Ishikawa (cell line): ENCODE results near the gene PON3.

Experiments
- CEBPB ChIP-seq: IDR thresholded peaks from 2 replicates; pipeline ENCODE4 v1.6.1; 2012
- CREB1 ChIP-seq: IDR thresholded peaks from 2 replicates; pipeline ENCODE4 v1.6.1; 2012; ENCODE audit warnings: low read depth
- EGR1 ChIP-seq: IDR thresholded peaks from 2 replicates; pipeline ENCODE4 v1.6.1; 2012
- EP300 ChIP-seq: IDR thresholded peaks from 2 replicates; pipeline ENCODE4 v1.6.1; 2012; ENCODE audit warnings: borderline replicate concordance
- FOXM1 ChIP-seq: IDR thresholded peaks from 2 replicates; pipeline ENCODE4 v1.6.1; 2012; ENCODE audit warnings: low read depth, borderline replicate concordance
- MAX ChIP-seq: IDR thresholded peaks from 2 replicates; pipeline ENCODE4 v1.6.1; 2012
- NFIC ChIP-seq: IDR thresholded peaks from 2 replicates; pipeline ENCODE4 v1.6.1; 2012
- RAD21 ChIP-seq: IDR thresholded peaks from 2 replicates; pipeline ENCODE4 v1.6.1; 2012; ENCODE audit warnings: low read depth
- REST ChIP-seq: IDR thresholded peaks from 2 replicates; pipeline ENCODE4 v1.6.1; 2012; ENCODE audit warnings: low read depth, mild to moderate bottlenecking
- TAF1 ChIP-seq: IDR thresholded peaks from 2 replicates; pipeline ENCODE4 v1.6.1; 2012; ENCODE audit warnings: low read depth, mild to moderate bottlenecking
- TCF12 ChIP-seq: IDR thresholded peaks from 2 replicates; pipeline ENCODE4 v1.6.1; 2012; ENCODE audit warnings: low read depth
- TEAD4 ChIP-seq: IDR thresholded peaks from 2 replicates; pipeline ENCODE4 v1.6.1; 2012
- USF1 ChIP-seq: IDR thresholded peaks from 2 replicates; pipeline ENCODE4 v1.6.1; 2012
- YY1 ChIP-seq: IDR thresholded peaks from 2 replicates; pipeline ENCODE4 v1.6.1; 2012; ENCODE audit warnings: low read depth
- ZBTB7A ChIP-seq: IDR thresholded peaks from 2 replicates; pipeline ENCODE4 v1.6.1; 2012; ENCODE audit warnings: low read depth

PON3 gene

GRCh38 chr7:95405800-95406199, 9.6 kb upstream of the PON3 start:
- TF ChIP-seq TEAD4 (no peak), TAF1 (no peak), EP300 (no peak), RAD21 (no peak), TCF12 (no peak), FOXM1 (no peak), YY1 (no peak), CREB1 (no peak), MAX (no peak), USF1 (no peak), ZBTB7A (no peak), REST (no peak), NFIC (no peak), EGR1 (no peak), CEBPB (no peak)

GRCh38 chr7:95405208-95405607, 9.0 kb upstream of the PON3 start:
- TF ChIP-seq USF1 (no peak), TAF1 (no peak), CREB1 (no peak), RAD21 (no peak), FOXM1 (no peak), MAX (no peak), EGR1 (no peak), NFIC (no peak), REST (no peak), TCF12 (no peak), ZBTB7A (no peak), CEBPB (no peak), EP300 (no peak), YY1 (no peak), TEAD4 (no peak)

- TF ChIP-seq NFIC, result no peak
- TF ChIP-seq MAX, result peak; percentile 60
- no peak for TF ChIP-seq RAD21
- TF ChIP-seq REST, result no peak
- no peak for TF ChIP-seq CREB1
- TF ChIP-seq YY1, result no peak
- 0 out of 2 replicates have a peak, but pooled peaks have one; percentile 18 for TF ChIP-seq USF1
- no peak for TF ChIP-seq TAF1
- no peak for TF ChIP-seq EP300
- no peak for TF ChIP-seq EGR1
- TF ChIP-seq ZBTB7A, result no peak
- TF ChIP-seq TCF12, result 0 out of 2 replicates have a peak, but pooled peaks have one; percentile 29
- TF ChIP-seq CEBPB, result no peak
- TF ChIP-seq FOXM1, result no peak
- 0 out of 2 replicates have a peak, but pooled peaks have one; percentile 18 for TF ChIP-seq TEAD4
Observed at GRCh38 chr7:95404316-95404865, 8.2 kb upstream of the PON3 start.
